Neuron (in vitro differentiated cells): Measurements from ENCODE around the gene ATP6V0A4.
"Not testable (repeated sequence)": the region's sequence is repeated elsewhere in the genome, so short reads cannot be mapped to it uniquely, and the experiment has no call there.

Source experiments
- H2AFZ ChIP-seq: one replicate; pipeline ENCODE4 v1.6.1; 2013; ENCODE audit warnings: low read depth, mild to moderate bottlenecking, inconsistent platforms, low read length, moderate library complexity
- H3K27me3 ChIP-seq: one replicate; pipeline ENCODE4 v1.6.1; 2013; ENCODE audit warnings: low read length; ENCODE audit not compliant: insufficient read depth
- H3K36me3 ChIP-seq: one replicate; pipeline ENCODE4 v1.6.1; 2013; ENCODE audit warnings: low read length; ENCODE audit not compliant: insufficient read depth
- H3K4me1 ChIP-seq: one replicate; pipeline ENCODE4 v1.6.1; 2013; ENCODE audit warnings: low read length; ENCODE audit not compliant: insufficient read depth
- H3K4me3 ChIP-seq: 2 replicates; pipeline ENCODE4 v1.5.1; 2013; ENCODE audit warnings: mild to moderate bottlenecking, low read length, moderate library complexity
- H3K9me3 ChIP-seq: one replicate; pipeline ENCODE4 v1.6.1; 2013; ENCODE audit warnings: low read length

ATP6V0A4 gene

DNA sequence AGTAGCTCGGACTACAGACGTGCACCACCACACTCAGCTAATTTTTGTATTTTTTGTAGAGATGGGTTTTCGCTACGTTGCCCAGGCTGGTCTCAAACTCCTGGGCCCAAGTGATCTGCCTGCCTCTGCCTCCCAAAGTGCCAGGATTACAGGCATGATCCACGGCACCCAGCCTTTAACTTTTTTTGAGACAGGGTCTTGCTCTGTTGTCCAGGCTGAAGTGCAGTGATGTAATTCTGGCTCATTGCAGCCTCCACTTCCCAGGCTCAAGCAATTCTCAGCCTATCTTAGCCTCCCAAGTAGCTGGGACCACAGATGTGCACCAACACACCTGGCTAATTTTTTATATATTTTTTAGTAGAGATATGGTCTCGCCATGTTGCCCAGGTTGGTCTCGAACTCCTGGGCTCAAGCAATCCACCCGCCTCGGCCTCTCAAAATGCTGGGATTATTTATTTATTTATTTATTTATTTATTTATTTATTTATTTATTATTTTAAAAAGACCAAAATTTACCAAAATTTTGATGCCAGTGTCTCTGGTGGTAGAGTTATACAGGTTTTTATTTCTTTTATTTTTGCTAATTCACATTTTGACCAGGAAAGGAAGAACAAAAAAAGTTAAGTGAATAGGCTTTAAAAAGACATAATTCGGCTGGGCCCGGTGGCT lies 25.0 kb upstream of the ATP6V0A4 start:
- no peaks in the 10 kb centered on the region for H3K36me3 ChIP-seq
- H3K27me3 ChIP-seq = no peaks in the 10 kb centered on the region
- H3K4me1 ChIP-seq = peaks cover 4% of the 10 kb centered on the region
- H3K9me3 ChIP-seq = peaks cover 5% of the 10 kb centered on the region
- no peak overlapping the region for H2AFZ ChIP-seq
- no peak overlapping the region for H3K4me3 ChIP-seq

DNA sequence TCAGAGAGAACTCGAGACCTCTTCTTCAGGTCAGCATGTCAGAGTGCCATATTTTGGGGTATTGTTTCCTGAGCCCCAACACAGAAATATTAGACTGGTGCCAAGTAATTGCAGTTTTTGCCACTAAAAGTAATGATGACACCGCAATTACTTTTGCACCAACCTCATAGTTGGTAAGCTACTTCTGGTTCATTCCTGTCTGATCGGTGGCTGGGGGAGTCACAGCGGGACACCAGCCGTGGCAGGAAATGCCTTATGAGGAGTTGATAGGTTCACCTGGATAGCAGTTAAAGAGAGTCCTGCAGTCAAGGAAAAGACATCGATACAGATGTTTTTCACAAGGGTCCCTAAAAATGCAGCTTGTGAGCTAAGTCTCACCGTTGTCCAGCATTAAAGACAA lies 23.9 kb upstream of the ATP6V0A4 start:
- no peaks in the 10 kb centered on the region for H3K27me3 ChIP-seq
- H2AFZ ChIP-seq = no peak overlapping the region
- no peaks in the 10 kb centered on the region for H3K36me3 ChIP-seq
- H3K4me1 ChIP-seq = peaks cover 4% of the 10 kb centered on the region
- peaks cover 5% of the 10 kb centered on the region for H3K9me3 ChIP-seq
- no peak overlapping the region for H3K4me3 ChIP-seq

GRCh38 chr7:138819625-138820024 lies 21.6 kb upstream of the ATP6V0A4 start:
- no peaks in the 10 kb centered on the region for H3K36me3 ChIP-seq
- no peaks in the 10 kb centered on the region for H3K9me3 ChIP-seq
- H2AFZ ChIP-seq = no peak overlapping the region
- peaks cover 4% of the 10 kb centered on the region for H3K4me1 ChIP-seq
- H3K4me3 ChIP-seq = no peak overlapping the region
- H3K27me3 ChIP-seq = no peaks in the 10 kb centered on the region

DNA sequence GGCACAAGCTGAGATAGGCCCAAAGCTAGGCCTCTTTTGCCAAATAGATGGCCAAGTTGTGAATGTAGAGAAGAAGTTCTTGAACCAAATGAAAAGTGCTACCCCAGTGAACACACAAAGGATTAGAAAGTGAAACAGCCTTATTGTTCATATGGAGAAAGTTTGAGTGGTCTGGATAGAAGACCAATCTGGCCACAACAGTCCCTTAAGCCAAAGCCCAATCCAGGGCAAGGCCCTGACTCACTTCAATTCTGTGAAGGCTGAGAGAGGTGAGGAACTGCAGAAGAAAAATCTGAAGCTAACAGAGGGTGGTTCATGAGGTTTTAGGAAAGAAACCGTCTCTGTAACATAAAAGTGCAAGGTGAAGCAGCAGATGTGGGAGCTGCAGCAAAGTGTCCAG lies 18.7 kb upstream of the ATP6V0A4 start:
- no peaks in the 10 kb centered on the region for H3K9me3 ChIP-seq
- H3K36me3 ChIP-seq = no peaks in the 10 kb centered on the region
- peaks cover 4% of the 10 kb centered on the region for H3K4me1 ChIP-seq
- no peak overlapping the region for H3K4me3 ChIP-seq
- no peak overlapping the region for H2AFZ ChIP-seq
- no peaks in the 10 kb centered on the region for H3K27me3 ChIP-seq

DNA sequence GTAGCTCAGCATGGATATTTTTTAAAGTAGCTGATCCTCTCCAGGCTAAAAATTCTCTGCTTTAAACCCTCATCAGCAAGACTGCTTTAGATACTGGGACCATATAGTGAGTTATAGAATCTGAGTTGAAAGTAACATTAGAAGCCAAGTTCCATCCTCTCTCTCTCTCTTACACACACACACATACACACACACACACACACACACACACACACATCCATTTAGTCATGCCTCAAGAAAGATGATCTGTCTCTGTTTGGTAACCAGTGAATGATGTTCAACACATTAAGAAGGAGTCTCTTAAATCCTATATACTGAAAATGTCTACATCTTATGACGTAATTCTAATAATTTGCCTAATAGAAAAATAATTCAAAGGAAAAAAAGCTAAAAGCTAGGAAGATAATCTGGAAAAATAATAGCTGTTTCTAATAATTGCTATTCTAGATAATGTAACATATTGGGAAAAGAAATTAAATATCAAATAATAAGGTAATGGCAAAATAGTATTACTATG lies 16.9 kb upstream of the ATP6V0A4 start:
- Histone ChIP-seq H3K4me1 (no peaks in the 10 kb centered on the region), H3K36me3 (no peaks in the 10 kb centered on the region), H2AFZ (no peak overlapping the region), H3K9me3 (no peaks in the 10 kb centered on the region), H3K27me3 (no peaks in the 10 kb centered on the region), H3K4me3 (no peak overlapping the region)

DNA sequence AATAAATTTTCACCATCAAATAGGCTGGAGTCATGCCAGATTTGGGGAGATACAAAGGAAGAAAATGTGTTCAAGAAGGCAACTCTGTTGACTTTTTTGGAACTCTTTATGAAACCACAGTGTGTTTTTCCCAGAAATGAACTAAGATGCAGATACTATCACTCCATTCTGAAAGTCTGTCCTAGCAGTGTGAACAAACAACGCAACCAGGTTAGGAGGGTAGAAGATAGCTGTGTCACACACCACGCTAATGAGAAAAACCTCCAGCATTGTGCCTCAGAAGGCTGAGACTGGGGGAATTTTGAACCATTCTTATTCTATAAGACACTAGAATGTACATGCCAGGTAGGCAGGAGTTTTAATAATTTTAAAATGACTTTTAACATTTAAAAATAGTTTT lies 15.9 kb upstream of the ATP6V0A4 start:
- no peak overlapping the region for H2AFZ ChIP-seq
- H3K4me3 ChIP-seq = no peak overlapping the region
- no peaks in the 10 kb centered on the region for H3K4me1 ChIP-seq
- H3K27me3 ChIP-seq = no peaks in the 10 kb centered on the region
- no peaks in the 10 kb centered on the region for H3K9me3 ChIP-seq
- no peaks in the 10 kb centered on the region for H3K36me3 ChIP-seq

DNA sequence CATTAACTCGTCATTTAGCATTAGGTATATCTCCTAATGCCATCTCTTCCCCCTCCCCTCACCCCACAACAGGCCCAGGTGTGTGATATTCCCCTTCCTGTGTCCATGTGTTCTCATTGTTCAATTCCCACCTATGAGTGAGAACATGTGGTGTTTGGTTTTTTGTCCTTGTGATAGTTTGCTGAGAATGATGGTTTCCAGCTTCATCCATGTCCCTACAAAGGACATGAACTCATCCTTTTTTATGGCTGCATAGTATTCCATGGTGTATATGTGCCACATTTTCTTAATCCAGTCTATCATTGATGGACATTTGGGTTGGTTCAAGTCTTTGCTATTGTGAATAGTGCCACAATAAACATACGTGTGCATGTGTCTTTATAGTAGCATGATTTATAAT lies 13.3 kb upstream of the ATP6V0A4 start:
- not testable (repeated sequence) for H3K4me3 ChIP-seq, H3K9me3 ChIP-seq, H3K27me3 ChIP-seq

DNA sequence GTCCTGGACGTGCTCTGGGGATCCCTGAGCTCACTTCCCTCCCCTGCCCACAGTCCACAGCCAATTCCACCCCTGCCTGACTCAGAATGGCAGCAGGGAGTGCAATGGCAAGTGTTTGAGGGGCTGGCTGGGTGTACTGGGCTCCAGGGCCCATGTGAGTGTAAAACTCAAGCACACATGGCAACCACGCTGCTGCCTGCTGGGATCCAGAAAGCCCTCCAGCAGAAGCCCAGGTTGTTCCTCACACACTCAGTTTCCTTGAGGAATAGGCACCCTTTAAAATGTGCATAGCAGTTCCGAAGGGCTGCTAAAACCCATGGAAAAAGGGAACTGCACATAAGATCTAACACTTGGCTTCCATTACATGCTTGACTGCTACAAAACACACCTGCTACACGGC lies 11.3 kb upstream of the ATP6V0A4 start:
- no peaks in the 10 kb centered on the region for H3K4me1 ChIP-seq

More for the DNA sequence above, 13.3 kb upstream of the ATP6V0A4 start:
- not testable (repeated sequence) for H3K4me1 ChIP-seq, H3K36me3 ChIP-seq, H2AFZ ChIP-seq

DNA sequence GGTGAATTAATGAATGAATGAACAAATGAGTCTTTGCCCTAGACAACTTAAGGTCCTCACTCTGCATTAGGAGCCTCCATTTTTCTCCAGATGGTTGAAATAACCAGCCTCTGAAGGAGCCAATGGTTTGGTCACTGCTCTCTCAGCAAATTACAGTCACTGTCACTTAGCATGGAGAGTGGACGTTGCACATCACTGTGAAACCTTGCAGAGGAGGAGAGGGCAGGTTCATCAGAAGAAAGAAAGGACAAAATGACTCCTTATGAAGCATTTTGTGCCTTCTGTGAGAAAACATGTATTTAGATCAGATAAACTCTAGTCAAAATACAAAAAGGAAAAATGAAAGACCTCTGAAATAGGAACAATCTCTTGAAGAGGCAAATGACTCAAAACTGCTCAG lies 6.6 kb upstream of the ATP6V0A4 start:
- Histone ChIP-seq H3K9me3 (no peaks in the 10 kb centered on the region), H3K27me3 (no peaks in the 10 kb centered on the region), H3K4me3 (no peak overlapping the region), H3K36me3 (no peaks in the 10 kb centered on the region), H2AFZ (no peak overlapping the region), H3K4me1 (no peaks in the 10 kb centered on the region)

More for the DNA sequence above, 11.3 kb upstream of the ATP6V0A4 start:
- no peak overlapping the region for H3K4me3 ChIP-seq
- no peaks in the 10 kb centered on the region for H3K27me3 ChIP-seq
- no peak overlapping the region for H2AFZ ChIP-seq
- no peaks in the 10 kb centered on the region for H3K36me3 ChIP-seq
- no peaks in the 10 kb centered on the region for H3K9me3 ChIP-seq

- no peaks in the 10 kb centered on the region for H3K36me3 ChIP-seq
Observed at GRCh38 chr7:138802706-138803105, 4.7 kb upstream of the ATP6V0A4 start.

DNA sequence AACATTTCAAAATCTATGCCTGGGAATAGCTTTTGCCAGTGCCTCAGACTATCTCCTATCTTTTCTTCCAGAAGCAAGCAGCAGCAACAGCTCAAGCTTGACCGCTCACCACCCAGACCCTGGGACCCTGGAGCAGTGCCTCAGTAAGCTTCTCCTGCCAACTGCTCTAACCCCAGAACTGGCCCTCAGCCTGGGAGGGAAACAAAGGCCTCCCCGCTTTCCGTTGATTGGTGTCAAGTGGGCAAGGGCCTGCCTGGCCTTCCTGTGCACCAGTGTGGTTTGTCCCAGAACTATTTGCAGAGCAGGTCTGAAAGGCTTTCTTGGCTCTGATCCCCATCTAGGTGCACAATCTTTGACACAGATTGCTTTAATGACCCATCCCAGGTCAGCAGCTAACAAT lies 3.3 kb upstream of the ATP6V0A4 start:
- H3K9me3 ChIP-seq = no peaks in the 10 kb centered on the region
- H3K4me3 ChIP-seq = no peak overlapping the region
- H3K36me3 ChIP-seq = no peaks in the 10 kb centered on the region
- H2AFZ ChIP-seq = no peak overlapping the region
- H3K27me3 ChIP-seq = peaks cover 5% of the 10 kb centered on the region
- no peaks in the 10 kb centered on the region for H3K4me1 ChIP-seq

More at GRCh38 chr7:138802706-138803105, 4.7 kb upstream of the ATP6V0A4 start:
- H3K4me3 ChIP-seq = no peak overlapping the region
- H2AFZ ChIP-seq = no peak overlapping the region
- no peaks in the 10 kb centered on the region for H3K9me3 ChIP-seq
- no peaks in the 10 kb centered on the region for H3K4me1 ChIP-seq
- H3K27me3 ChIP-seq = peaks cover 4% of the 10 kb centered on the region

DNA sequence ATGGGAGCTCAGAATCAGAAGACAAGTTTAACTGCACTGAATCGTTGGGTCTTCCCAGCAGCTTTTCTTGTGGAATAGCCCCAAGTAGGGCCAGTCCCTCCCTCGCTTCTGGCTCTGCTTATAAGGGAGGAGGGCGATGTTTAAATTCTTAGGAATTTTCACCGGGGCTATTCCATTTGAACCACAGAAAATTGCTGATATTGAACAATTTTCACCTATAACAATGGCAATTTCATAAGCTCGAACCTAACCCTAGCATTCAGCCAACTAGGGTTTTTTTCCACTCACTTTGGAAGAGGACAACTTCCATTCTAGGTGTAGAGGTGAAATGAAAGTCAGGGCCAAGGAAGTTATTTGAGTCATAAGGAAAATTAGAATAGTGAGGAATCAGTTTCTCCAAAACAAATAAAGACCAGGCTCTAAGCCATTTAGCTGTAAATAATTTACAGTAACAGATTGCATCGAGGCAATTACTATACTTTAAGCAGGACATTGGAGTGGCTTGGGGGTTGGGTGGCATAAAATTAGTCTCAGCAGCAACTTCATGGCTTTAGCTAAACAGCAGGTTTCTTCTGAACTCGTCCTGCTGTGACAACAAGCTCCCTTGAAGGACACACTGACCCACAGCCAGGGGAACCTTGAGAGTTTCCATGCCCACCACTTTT lies 1.5 kb upstream of the ATP6V0A4 start:
- no peaks in the 10 kb centered on the region for H3K36me3 ChIP-seq
- H3K4me1 ChIP-seq = no peaks in the 10 kb centered on the region
- peaks cover 5% of the 10 kb centered on the region for H3K27me3 ChIP-seq
- H3K4me3 ChIP-seq = no peak overlapping the region
- H3K9me3 ChIP-seq = no peaks in the 10 kb centered on the region
- H2AFZ ChIP-seq = no peak overlapping the region

- no peak overlapping the region for H3K4me3 ChIP-seq
- no peak overlapping the region for H2AFZ ChIP-seq
- no peaks in the 10 kb centered on the region for H3K4me1 ChIP-seq
- no peaks in the 10 kb centered on the region for H3K9me3 ChIP-seq
- no peaks in the 10 kb centered on the region for H3K36me3 ChIP-seq
- H3K27me3 ChIP-seq = peaks cover 5% of the 10 kb centered on the region
Observed at GRCh38 chr7:138798836-138799235, 840 bp upstream of the ATP6V0A4 start.
